Kidney glomerular epithelial cell (primary cell): ENCODE results near the gene PRKAR2B.

Source experiments
- DNase-seq: peaks from one replicate; lab custom pipeline; 2025; lab: John Stamatoyannopoulos, UW

PRKAR2B gene

DNA sequence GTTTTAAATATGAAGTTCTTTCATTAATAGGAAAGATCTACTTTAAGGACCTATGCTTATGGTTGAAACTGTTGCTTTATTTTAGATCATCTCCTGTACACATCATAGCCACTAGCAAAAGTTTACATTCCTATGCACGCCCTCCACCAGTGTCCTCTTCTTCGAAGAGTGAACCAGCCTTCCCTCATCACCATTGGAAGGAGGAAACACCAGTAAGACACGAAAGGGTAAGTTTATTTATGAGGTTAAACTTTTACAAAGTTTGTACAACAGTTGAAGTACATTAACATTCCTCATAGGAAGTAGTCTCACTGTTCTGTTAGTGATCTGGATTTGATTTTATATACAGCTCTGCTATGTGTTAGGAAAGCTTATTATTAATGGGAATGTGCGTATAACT lies 141.2 kb downstream of the PRKAR2B start:
- no peak for DNase-seq

- no peak for DNase-seq
Observed at GRCh38 chr7:107186240-107186639, 141.7 kb downstream of the PRKAR2B start.

- DNase-seq, result no peak
Observed at GRCh38 chr7:107187774-107188173, 143.3 kb downstream of the PRKAR2B start.

DNA sequence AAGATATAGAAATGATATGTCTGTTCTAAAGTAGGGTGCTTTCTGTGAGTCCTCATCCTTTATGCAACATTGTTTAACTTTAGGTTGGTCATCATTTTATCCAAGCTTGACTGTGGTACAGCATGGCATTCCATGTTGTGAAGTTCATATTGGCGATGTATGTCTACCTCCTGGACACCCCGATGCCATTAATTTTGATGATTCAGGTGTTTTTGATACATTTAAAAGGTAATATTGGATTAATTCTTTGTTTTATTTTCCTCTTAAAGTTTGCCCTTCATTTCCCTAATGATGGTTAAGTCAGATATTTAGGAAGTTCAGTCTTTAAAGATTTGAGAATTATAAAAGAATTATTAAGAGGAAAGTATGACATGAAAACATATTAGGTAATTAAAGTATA lies 145.6 kb downstream of the PRKAR2B start:
- no peak for DNase-seq

GRCh38 chr7:107194052-107194451 lies 149.5 kb downstream of the PRKAR2B start:
- no peak for DNase-seq

GRCh38 chr7:107196834-107197610 lies 152.5 kb downstream of the PRKAR2B start:
- DNase-seq, result no peak

DNA sequence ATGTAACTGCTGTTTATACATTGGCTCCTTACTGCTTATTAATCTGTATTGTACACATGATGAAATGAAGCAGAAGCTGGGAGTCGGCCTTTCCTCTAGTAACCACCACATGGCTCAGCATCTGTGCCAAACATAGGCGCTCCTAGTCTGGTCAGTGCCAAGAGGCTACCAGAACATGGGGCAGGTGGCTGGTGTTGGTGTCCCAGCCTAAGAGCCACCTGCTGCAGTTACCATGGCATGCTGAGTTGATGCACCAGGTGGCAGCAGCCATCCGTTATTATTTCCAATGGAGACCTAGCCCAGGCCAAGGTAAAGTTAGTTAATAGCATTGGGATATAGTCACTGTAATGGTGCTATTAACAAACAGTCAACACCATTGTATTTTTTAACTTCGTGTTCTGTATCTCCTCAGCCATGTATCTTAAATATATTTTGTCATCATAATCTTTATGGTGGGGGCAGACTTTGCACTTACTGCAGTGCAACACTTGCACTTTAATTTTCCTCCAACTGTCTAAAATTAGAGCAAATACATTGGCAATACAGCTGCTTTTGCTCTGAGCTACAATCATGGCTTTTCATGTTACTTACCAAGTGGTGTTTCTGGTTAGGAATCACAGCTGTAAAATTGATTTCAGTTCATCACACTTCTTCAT lies 157.4 kb downstream of the PRKAR2B start:
- DNase-seq, result no peak

DNA sequence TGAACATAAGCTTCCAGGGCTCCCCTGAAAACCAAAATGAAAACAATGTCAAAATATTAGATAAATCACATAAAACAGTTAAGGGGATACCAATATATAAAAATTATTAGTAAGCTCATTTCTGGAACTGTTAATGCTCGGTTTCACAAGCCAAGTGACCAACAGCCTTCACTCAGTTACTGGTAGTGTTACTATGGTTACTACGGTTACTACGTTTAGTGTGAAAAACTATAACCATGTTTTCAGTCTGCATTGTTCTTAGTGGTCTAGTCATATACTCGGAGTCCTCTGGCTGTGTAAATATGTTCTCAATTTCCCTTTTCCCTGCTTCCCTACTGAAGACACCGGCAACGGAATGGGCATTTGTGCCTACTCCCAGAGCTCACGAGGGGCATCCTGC lies 159.1 kb downstream of the PRKAR2B start:
- no peak for DNase-seq

GRCh38 chr7:107206136-107206535 lies 161.6 kb downstream of the PRKAR2B start:
- no peak for DNase-seq

DNA sequence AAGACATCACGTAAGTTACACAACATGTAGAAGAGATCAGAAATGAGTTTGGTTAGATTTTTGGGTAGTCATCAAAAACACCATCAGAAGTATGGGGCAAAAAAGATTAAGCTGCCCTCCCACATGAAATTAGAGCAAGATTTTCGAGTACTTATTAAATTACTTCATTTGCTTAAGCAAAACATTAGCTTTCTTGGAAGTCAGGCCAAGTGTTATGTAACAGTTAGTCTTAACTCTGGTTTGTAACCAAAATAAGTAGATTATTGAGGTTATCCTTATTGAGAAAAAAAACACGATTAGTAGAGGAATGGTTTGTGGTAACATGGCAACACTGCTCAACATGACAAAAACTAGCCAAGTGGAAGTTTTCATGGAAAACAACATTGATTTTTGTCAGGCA lies 162.2 kb downstream of the PRKAR2B start:
- no peak for DNase-seq

- DNase-seq, result no peak
Observed at GRCh38 chr7:107207459-107207858, 163.0 kb downstream of the PRKAR2B start.

GRCh38 chr7:107208024-107208521 lies 163.6 kb downstream of the PRKAR2B start:
- DNase-seq, result no peak

DNA sequence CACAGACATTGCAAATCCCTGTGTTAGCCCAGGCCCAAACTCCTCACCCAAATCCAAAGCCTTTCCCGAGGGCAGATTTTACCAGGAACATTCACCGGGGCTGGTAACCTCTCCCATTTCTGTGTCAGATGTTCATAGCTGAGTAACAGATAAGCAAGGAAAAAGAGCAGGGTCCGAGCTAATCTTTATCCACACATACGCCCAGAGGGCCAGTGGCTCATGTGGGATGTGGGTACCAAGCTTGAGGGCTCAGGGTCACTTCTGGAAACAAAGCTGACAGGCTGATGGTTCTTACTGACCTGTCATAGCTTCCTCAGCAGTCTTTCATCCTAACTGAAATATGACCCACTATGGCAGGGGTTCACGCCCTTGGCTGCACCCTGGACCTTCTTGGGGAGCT lies 164.1 kb downstream of the PRKAR2B start:
- no peak for DNase-seq

DNA sequence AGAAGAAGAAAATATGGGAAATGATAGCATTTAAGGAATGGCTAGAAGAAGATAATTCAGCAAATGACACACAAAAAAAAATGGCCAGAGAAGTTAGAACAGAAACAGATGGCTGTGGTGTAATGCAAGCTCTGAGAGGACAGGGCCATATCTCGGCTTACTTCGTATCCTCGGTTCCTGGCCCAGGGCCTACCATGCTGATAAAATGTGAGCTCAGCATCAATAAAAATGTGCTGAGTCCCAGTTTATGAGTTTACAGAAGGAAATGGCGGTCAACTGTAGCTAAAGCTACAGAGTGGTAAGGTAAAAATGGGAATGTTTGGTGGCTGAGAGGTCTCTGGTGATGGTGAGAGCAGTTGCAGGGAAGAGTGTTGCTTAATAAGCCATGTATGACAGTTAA lies 165.1 kb downstream of the PRKAR2B start:
- no peak for DNase-seq

- DNase-seq, result no peak
Observed at GRCh38 chr7:107210400-107210799, 165.9 kb downstream of the PRKAR2B start.
